Embryonic facial prominence (tissue), 1 donor: ENCODE results near the gene CSNK1E.

Source experiments
- DNase-seq: peaks from one replicate; pipeline ENCODE4 v3.0.0-alpha.2; 2016; ENCODE audit errors: extremely low spot score

CSNK1E gene

GRCh38 chr22:38327805-38328204 is 10.6 kb upstream of the CSNK1E start:
- no peak for DNase-seq

- DNase-seq, result no peak
Measured at GRCh38 chr22:38327396-38327795, 10.2 kb upstream of the CSNK1E start.

DNA sequence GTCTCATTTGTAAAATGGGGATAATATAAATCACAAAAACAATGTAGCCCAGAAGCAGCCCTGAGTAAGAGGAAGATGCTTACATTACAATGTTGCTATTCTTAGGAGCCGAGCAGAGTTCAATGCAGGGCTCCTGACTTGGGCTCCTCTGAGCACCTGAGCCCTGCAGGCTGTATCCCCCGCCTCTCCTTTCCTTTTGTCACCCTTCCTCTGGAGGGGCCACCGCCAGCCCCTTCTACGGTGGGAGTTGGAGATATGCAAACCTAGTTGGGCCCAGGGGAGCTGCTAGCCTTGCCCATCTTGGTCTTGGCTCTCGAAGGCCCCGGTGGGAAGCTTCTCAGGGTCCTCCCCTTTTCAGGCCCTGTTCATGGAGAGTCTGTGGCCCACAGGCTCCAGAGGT is 8.4 kb upstream of the CSNK1E start:
- DNase-seq, result no peak

- DNase-seq, result no peak
Measured at GRCh38 chr22:38320605-38321402, 3.6 kb upstream of the CSNK1E start.

DNA sequence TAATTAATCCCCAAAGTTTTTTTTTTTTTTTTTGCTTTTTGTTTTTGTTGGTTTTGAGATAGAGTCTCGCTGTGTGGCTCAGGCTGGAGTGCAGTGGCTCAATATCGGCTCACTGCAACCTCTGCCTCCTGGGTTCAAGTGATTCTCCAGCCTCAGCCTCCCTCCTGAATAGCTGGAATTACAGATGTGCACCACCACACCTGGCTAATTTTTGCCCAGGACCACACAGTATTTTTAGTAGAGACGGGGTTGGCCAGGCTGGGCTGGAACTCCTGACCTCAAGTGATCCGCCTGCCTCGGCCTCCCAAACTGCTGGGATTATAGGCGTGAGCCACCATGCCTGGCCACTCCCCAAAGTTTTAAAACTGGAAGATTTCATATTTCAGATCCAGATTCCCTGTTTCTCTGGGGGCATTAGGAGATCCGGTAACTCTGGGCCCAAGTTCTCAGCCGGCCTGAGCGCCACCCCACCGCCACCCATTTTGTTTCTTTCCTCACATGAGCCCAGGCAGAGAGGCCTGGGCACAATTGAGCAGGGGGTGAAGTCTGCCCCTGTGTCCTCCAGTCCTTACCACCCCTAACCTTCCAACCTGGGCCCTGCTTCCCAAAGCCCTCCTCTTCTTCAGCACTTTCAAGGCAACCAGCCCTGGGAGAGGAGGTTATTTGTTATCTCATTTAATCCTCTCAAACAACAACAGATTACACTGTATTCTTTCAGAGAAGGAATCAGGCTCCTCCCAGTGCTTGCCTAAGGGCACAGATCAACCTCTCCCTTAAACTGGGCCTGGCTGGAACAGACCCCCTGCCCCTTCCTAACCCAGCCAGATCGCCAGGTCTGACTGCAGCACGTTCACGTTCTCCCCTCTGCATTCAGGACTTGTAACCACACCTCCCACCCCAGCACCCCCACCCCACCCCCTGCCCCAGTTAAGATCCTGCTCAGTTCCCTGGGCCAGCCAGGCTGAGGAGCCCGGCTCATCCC is 1.9 kb upstream of the CSNK1E start:
- DNase-seq, result no peak

GRCh38 chr22:38317995-38318715 is 922 bp upstream of the CSNK1E start:
- no peak for DNase-seq

DNA sequence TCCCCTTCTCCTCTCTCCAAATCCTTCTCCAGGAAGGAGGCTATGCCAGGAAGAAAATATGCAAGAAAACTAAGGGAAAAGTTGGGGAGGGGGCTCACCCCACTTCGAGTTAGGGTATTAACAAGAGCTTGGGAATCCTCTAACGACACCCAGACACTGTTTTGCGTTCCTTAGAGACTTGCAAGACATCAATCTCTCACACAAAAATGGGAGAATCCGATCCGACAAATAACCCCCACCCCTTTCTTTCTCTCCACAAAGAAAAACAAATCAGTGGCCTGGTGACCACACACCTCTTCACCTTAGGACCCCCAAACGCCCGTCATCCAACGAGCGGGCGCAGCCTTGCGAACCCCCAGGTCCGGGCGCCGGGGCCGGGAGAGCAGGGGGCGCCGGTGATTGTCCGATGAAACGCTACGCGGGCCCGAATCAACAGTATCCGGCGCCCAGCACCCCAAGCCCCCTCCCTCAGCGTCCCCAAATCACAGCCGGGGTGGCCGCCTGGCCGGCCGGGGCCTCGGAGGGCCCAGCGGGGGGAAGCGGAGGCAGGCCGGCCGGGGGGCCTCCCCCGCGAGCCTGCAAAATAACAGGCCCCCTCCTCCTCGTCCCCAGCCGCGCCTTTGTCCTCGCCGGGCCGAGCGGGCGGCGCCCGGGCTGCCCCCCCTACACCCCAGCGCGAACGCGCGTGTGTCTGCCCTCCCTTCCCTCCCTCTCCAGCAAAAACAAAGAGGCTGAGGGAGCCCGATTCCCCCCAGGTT is 690 bp downstream of the CSNK1E start:
- DNase-seq, result no peak

DNA sequence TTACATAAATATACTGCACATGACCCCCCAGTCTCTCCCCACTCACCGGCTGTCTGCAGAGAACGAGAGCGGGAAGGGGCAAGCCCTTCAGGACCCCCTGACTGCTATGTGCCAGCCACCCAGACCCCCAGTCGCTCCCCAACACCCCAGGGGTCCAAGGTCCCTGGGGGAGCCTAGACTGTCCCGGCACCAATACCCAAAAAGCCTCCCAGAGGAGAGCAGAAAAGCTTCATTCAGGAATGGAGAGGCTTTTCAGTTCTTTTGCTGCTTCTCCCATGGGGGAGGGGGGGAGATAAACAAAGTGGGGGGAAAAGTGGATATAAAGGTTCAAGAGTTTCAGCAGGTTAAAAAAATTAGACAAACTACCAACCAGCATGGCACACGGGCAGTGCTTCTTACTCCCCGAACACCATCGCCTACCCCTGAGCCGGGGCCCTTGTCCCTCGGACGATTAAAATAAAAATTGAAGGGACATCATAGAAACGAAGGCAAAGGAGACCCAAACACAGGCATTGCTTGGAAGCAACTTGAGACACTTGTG is 1.3 kb downstream of the CSNK1E start:
- DNase-seq, result no peak

- no peak for DNase-seq
Measured at GRCh38 chr22:38314933-38315822, 2.1 kb downstream of the CSNK1E start.

- no peak for DNase-seq
Measured at GRCh38 chr22:38314051-38314932, 2.9 kb downstream of the CSNK1E start.

- DNase-seq, result no peak
Measured at GRCh38 chr22:38313384-38313955, 3.8 kb downstream of the CSNK1E start.

- no peak for DNase-seq
Measured at GRCh38 chr22:38312261-38312800, 4.9 kb downstream of the CSNK1E start.

DNA sequence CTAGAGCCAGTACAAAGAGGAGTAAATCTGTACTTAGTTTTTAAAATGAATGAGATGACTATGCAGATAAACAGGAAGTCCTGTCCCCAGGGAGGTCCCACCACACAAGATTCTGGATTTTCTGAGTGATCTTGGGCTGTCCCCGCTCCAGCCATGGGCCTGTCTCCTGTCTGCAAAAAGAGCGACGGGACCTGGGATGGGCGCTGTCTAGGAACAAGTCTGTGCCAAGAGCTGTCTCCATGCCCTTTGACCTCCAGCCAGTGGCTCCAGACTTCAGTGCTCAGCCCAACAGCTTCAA is 6.0 kb downstream of the CSNK1E start:
- no peak for DNase-seq

DNA sequence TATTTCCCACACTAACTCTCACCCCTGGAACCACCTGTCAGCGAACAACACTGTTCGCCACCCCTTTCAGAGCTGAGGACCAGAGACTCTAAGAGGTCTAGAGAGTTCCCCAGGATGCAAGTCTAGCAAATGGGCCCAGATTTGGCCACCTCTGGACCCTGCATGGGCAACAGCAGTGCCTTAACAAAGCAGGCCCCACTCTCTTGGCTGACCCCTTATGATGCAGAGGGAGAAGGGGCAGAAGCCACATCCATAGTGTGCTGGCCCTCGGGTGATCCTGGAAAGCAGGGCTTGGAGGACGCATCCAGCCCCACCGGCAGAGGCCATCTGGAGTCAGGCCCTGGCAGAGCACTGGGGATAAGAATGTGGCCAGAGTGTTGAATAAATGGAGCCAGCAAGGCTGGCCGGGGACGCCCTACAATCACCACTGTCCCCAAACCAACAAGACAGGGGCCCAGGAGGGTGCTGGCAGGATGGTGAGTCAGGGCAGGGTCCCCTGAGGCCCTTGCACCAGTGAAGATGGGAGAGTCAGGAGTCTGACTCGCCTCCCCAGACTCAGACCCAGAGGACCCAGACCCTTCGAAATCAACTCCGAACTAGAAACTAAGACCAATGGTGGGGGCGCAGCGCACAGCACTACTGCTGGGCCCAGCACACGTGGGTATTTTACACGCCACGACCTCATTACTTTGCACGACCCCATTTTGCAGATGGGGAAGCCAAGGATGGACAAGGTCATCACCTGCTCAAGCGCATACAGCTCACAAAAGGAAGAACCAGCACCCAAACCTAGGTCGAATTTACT is 6.5 kb downstream of the CSNK1E start:
- no peak for DNase-seq

DNA sequence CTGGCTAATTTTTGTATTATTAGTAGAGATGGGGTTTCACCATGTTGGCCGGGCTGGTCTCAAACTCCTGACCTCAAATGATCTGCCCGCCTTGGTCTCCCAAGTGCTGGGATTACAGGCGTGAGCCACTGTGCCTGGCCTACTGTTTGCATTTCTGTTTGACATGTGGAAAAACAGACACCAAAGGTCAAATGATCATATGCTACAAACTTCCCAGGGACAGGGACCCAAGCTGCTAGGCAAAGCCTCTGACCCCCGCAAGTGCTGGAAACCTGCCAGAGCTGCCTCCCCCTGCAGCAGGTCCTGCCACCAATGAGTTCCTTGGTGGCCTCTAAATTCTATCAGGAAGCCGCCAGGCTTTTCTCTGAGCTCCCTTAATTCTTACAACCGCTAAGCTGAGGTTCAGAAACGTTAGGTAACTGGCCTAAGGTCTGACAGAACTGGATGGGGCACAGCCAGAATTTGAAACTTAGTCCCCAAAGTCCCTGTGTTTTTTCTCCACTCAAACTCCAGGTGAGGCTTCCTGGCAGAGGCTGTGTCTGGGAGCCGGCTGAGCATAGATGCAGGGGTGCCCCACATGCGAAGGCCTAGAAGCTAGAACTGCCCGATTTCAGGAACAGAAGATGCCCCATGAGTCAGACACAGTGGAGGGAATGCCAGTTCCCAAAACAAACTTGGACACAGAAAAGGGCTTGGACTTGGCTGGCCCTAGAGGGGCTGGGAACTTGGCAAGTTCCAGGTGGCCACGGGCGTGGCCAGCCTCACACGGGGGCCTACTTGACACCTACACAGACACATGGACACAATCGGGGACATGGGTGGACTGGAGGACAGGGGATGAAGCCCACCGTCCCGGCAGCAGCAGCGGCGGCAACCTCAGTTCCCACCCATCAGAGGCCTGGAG is 7.4 kb downstream of the CSNK1E start:
- no peak for DNase-seq

DNA sequence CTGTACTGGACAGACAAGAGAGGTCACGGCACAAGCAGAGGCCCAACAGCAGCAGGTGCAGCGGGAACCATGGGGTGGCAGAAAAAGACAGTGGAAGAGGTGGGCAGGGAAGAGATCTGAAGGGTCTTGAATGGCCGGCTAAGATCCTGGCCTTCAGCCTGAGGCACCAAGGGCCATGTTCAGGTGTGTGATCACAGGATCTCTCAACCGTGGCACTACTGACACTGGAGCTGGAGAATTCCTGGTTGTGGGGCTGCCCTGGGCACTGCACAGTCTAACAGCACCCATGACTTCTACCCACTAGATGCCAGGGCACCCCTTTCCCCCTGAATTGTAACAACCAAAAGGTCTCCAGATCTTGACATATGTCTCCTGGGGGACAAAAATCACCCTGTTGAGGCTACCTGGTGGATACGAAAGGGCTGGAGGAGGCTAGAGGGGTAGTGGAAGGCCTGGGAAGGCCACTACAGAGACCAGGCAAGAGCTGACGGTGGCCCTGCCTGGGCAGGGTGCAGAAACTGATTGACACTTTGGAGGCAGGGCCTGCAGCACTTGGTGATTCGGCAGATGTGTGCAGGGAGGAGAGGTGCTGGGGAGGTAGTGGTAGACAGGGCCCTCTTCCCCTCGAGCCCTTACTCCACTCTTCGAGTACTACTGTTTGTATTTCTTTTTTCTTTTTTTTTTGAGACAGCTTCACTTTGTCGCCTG is 8.3 kb downstream of the CSNK1E start:
- DNase-seq, result no peak
